Endothelial cell of umbilical vein (primary cell): ENCODE data around the gene ATXN3. TPM values are rescaled to one million over a fixed set of nuclear protein-coding genes. Genes with fewer than 3 reads are reported as not detected.

Source experiments
- BruUV-seq: library from RNA; stranded (reverse); fragments of 400-500 nt; replicated peaks from 2 replicates; lab custom pipeline; 2021; lab: Mats Ljungman, UMichigan
- CTCF ChIA-PET: fragments of 300-600, 350-600 bp; sonication (Branson Sonifier 250); formaldehyde crosslinking; loops from one replicate; lab custom pipeline; 2021; ENCODE audit warnings: antibody characterized with exemption, inconsistent platforms; lab: Charles Lee
- POLR2A ChIA-PET: fragments of 300-600, 350-600 bp; sonication (Branson Sonifier 250); formaldehyde crosslinking; loops from one replicate; lab custom pipeline; 2021; ENCODE audit warnings: antibody characterized with exemption, inconsistent platforms; lab: Charles Lee
- DNase-seq: peaks from one replicate; pipeline ENCODE4 v3.0.0-alpha.2; 2011; ENCODE audit warnings: low read depth, low spot score
- FAIRE-seq: peaks from 2 replicates; lab custom pipeline; 2011; peaks lifted over from hg19 to GRCh38; lab: Jason Lieb, UNC
- H2AFZ ChIP-seq: 2 replicates; pipeline ENCODE4 v1.6.0; 2012; ENCODE audit warnings: low read depth, low read length, control low read depth, inconsistent platforms
- H3K27ac ChIP-seq: 2 replicates; pipeline ENCODE4 v1.5.1; 2011; ENCODE audit warnings: low read depth, mild to moderate bottlenecking, control low read depth, low read length, moderate library complexity; ENCODE audit not compliant: insufficient read depth
- H3K27me3 ChIP-seq, 2 experiments: 2 replicates each; pipeline versions ENCODE4 v1.6.0 to v1.6.1; 2011; ENCODE audit warnings: low read length in 2 of 2, mixed read lengths in 1 of 2; ENCODE audit not compliant: control insufficient read depth in 2 of 2, insufficient read depth in 2 of 2
- H3K36me3 ChIP-seq, 2 experiments: 2 replicates in 1 of 2; 3 replicates in 1 of 2; pipeline ENCODE4 v1.5.1; 2011; ENCODE audit warnings: low read length in 2 of 2, mild to moderate bottlenecking in 1 of 2, moderate library complexity in 1 of 2; ENCODE audit not compliant: control insufficient read depth in 2 of 2, insufficient read depth in 2 of 2; ENCODE audit errors: extremely low read depth in 1 of 2
- H3K4me1 ChIP-seq: 3 replicates; pipeline ENCODE4 v1.5.1; 2011; ENCODE audit warnings: mild to moderate bottlenecking, low read length; ENCODE audit not compliant: control insufficient read depth, insufficient read depth; ENCODE audit errors: extremely low read depth
- H3K4me2 ChIP-seq: 2 replicates; pipeline ENCODE4 v1.6.1; 2011; ENCODE audit warnings: low read length, control low read depth, mixed read lengths; ENCODE audit not compliant: insufficient read depth
- H3K4me3 ChIP-seq, 3 experiments: fragments of 200-600 bp in 1 of 3; sonication (generic), shearing (Covaris generic) in 1 of 3; replicated peaks in 1 of 3; 2 replicates each; pipeline ENCODE4 v1.5.1; 2011 to 2016; ENCODE audit warnings: control low read depth in 3 of 3, low read length in 3 of 3, mild to moderate bottlenecking in 2 of 3, inconsistent platforms in 1 of 3, low read depth in 1 of 3, moderate library complexity in 1 of 3; ENCODE audit not compliant: insufficient read depth in 1 of 3
- H3K79me2 ChIP-seq: 2 replicates; pipeline ENCODE4 v1.6.0; 2012; ENCODE audit warnings: low read length, inconsistent platforms; ENCODE audit not compliant: control insufficient read depth, insufficient read depth
- H3K9ac ChIP-seq: replicated peaks from 2 replicates; pipeline ENCODE3; 2011; ENCODE audit warnings: low read length, control low read depth; ENCODE audit not compliant: insufficient read depth; ENCODE audit errors: extremely low read depth
- H3K9me1 ChIP-seq: replicated peaks from 3 replicates; pipeline ENCODE4 v1.6.0; 2011; ENCODE audit warnings: mild to moderate bottlenecking, low read length; ENCODE audit not compliant: control insufficient read depth, insufficient read depth; ENCODE audit errors: extremely low read depth
- H3K9me3 ChIP-seq: replicated peaks from 2 replicates; pipeline ENCODE4 v1.5.1; 2012; ENCODE audit warnings: low read length, inconsistent platforms; ENCODE audit not compliant: control insufficient read depth, insufficient read depth
- H4K20me1 ChIP-seq: replicated peaks from 2 replicates; pipeline ENCODE3; 2011; ENCODE audit warnings: mild to moderate bottlenecking, low read length; ENCODE audit not compliant: control insufficient read depth, insufficient read depth; ENCODE audit errors: extremely low read depth
- CTCF ChIP-seq, 2 donors: IDR thresholded peaks; 1 replicate in 1 of 2; 2 replicates in 1 of 2; pipeline ENCODE4 v1.5.1; 2011; ENCODE audit warnings: low read length in 2 of 2, mild to moderate bottlenecking in 2 of 2, moderate library complexity in 2 of 2, control low read depth in 1 of 2, inconsistent platforms in 1 of 2, low read depth in 1 of 2; ENCODE audit not compliant: insufficient read depth in 1 of 2; ENCODE audit errors: extremely low read depth in 1 of 2
- EZH2 ChIP-seq: IDR thresholded peaks from 2 replicates; pipeline ENCODE4 v1.6.1; 2012; ENCODE audit warnings: borderline replicate concordance, low read depth, mild to moderate bottlenecking, moderate library complexity, low read length, inconsistent platforms; ENCODE audit not compliant: severe bottlenecking
- FOS ChIP-seq: IDR thresholded peaks from 2 replicates; pipeline ENCODE4 v1.6.1; 2011; ENCODE audit warnings: mild to moderate bottlenecking, low read length, moderate library complexity, borderline replicate concordance; ENCODE audit not compliant: insufficient read depth
- GATA2 ChIP-seq: IDR thresholded peaks from 2 replicates; pipeline ENCODE4 v1.7.0; 2011; ENCODE audit warnings: low read depth, mild to moderate bottlenecking, moderate library complexity, mixed read lengths, low read length; ENCODE audit not compliant: insufficient read length, insufficient read depth
- JUN ChIP-seq: IDR thresholded peaks from 2 replicates; pipeline ENCODE4 v1.6.1; 2011; ENCODE audit warnings: borderline replicate concordance, low read depth; ENCODE audit not compliant: insufficient read length, insufficient read depth
- MAX ChIP-seq: IDR thresholded peaks from 2 replicates; pipeline ENCODE4 v1.6.1; 2011; ENCODE audit not compliant: insufficient read depth, insufficient read length
- MYC ChIP-seq: IDR thresholded peaks from one replicate; pipeline ENCODE4 v1.6.1; 2011; ENCODE audit warnings: mild to moderate bottlenecking, low read depth, low read length
- POLR2A ChIP-seq: IDR thresholded peaks from 2 replicates; pipeline ENCODE4 v1.6.1; 2012; ENCODE audit warnings: low read depth, mild to moderate bottlenecking, control low read depth, low read length
- POLR2AphosphoS5 ChIP-seq: IDR thresholded peaks from 2 replicates; pipeline ENCODE4 v1.6.1; 2012; ENCODE audit warnings: low read depth, mild to moderate bottlenecking, control low read depth, low read length, moderate library complexity; ENCODE audit not compliant: insufficient read depth
- dilution Hi-C: fragments of 300-500 bp; cut with MboI; formaldehyde crosslinking; loops from one replicate; pipeline ENCODE4 v1.15.0; 2019; ENCODE audit warnings: low sequenced_read_pairs; ENCODE audit not compliant: extremely low pct_ligation_motif_present
- intact Hi-C: fragments of 100-400 bp; cut with micrococcal nuclease; formaldehyde crosslinking; loops from one replicate; pipeline ENCODE4 v1.10.0; 2022
- polyA plus RNA-seq, 4 experiments: library from polyadenylated mRNA; depleted of rRNA in 3 of 4; stranded (reverse) in 3 of 4; unstranded in 1 of 4; fragments of >200 nt; gene quantifications; 2 replicates each; pipeline versions ENCODE4 v1.2.1 to v1.2.3, GENCODE V29; 2011 to 2012; ENCODE audit warnings: missing spikeins in 1 of 4
- total RNA-seq: library from RNA; stranded (reverse); gene quantifications from 2 replicates; pipeline ENCODE4 v1.2.3, GENCODE V29; 2021

Gene ATXN3
- total and polyA plus RNA-seq, 2 donors (not counting 3 experiments of a cell fraction or from before 2014, with no cell fraction given): 7.9 to 30.2 TPM

- no peak overlapping the region for H3K27ac ChIP-seq
- CTCF ChIA-PET: interaction anchor here (2.6 kb wide), 1 partner anchor 17 kb away, joined by 13 read pairs; no protein-coding TSS in a partner anchor
- intact Hi-C loops: no loop called here
- H3K9ac ChIP-seq: no peak overlapping the region
- H3K27me3 ChIP-seq: no peaks in the 10 kb centered on the region
- H3K36me3 ChIP-seq: peaks cover 2 to 18% of the 10 kb centered on the region in 2 experiments
- TF ChIP-seq MAX: no peak
- no peak for TF ChIP-seq MYC
- TF ChIP-seq JUN: no peak
- no peak for TF ChIP-seq CTCF (IDR thresholded peaks at IDR 0.05; ENCODE audit: extremely low read depth in 1 of 2, insufficient read depth in 1 of 2, low read depth in 1 of 2, low read length in 2 of 2)
- no peak for TF ChIP-seq FOS
- TF ChIP-seq EZH2: no peak
- no peak for TF ChIP-seq GATA2
- TF ChIP-seq POLR2A: no peak
- TF ChIP-seq POLR2AphosphoS5: no peak
- H3K9me1 ChIP-seq: no peaks in the 10 kb centered on the region
- no peaks in the 10 kb centered on the region for H3K4me1 ChIP-seq
- no peak overlapping the region for H2AFZ ChIP-seq
- no TSS peak for BruUV-seq
- dilution Hi-C loops: no loop called here
- DNase-seq: no peak
- POLR2A ChIA-PET: no interaction called here
- no peak overlapping the region for H3K4me3 ChIP-seq
- no peak for FAIRE-seq
- no peaks in the 10 kb centered on the region for H3K79me2 ChIP-seq
- no peak overlapping the region for H3K4me2 ChIP-seq
- H4K20me1 ChIP-seq: no peaks in the 10 kb centered on the region
- no peaks in the 10 kb centered on the region for H3K9me3 ChIP-seq
Measured at GRCh38 chr14:92014040-92014439, 92.3 kb downstream of the ATXN3 start.
